Measurements from ENCODE around the gene ARL8B. TPM values are rescaled to one million over a fixed set of nuclear protein-coding genes. Genes with fewer than 3 reads are reported as not detected.

Gene ARL8B
- polyA plus RNA-seq, 1 of the 3 experiments (the other 2 are of a cell fraction) = 21.9 TPM

- Histone ChIP-seq H3K36me3 (replicated peaks in 1 of 2; ENCODE audit: control insufficient read depth in 1 of 2, insufficient read depth in 2 of 2, low read length in 1 of 2) (peaks cover 3 to 4% of the 10 kb centered on the region in 2 experiments), H3K4me3 (ENCODE audit: low read depth in 2 of 2, low read length in 1 of 2) (peak overlapping the region; percentile 96 to 100), H3K4me2 (peak overlapping the region; percentile 82), H3K9me2 (no peaks in the 10 kb centered on the region), H3K9ac (peak overlapping the region; percentile 97), H3K79me2 (ENCODE audit: insufficient read depth) (peaks cover 59% of the 10 kb centered on the region), H2AFZ (ENCODE audit: low read depth) (peak overlapping the region; percentile 73), H3K9me3 (no peaks in the 10 kb centered on the region), H3K27me3 (ENCODE audit: insufficient read depth) (no peaks in the 10 kb centered on the region), H3F3A (replicated peaks; ENCODE audit: insufficient read depth) (no peaks in the 10 kb centered on the region), H3K4me1 (ENCODE audit: control insufficient read depth in 1 of 2, insufficient read depth in 2 of 2, low read depth in 1 of 2, low read length in 1 of 2) (peaks cover 7 to 8% of the 10 kb centered on the region in 2 experiments; a peak in 3 of 4 replicates), H3K27ac (ENCODE audit: low read depth in 2 of 2, low read length in 1 of 2) (peak overlapping the region; percentile 79 to 84; a peak in 3 of 4 replicates), H4K20me1 (ENCODE audit: insufficient read depth) (peaks cover 56% of the 10 kb centered on the region)
- POLR2A ChIA-PET = no interaction called here
- TF ChIP-seq PBX3 (IDR thresholded peaks at IDR 0.05) (no peak), MXI1 (IDR thresholded peaks at IDR 0.05; ENCODE audit: low read depth, low read length) (no peak), MEF2A (IDR thresholded peaks at IDR 0.05; ENCODE audit: borderline replicate concordance, low read depth) (no peak), ELF1 (IDR thresholded peaks at IDR 0.05) (no peak), IRF3 (IDR thresholded peaks at IDR 0.05; ENCODE audit: low read depth, low read length) (no peak), RFX5 (IDR thresholded peaks at IDR 0.05; ENCODE audit: low read length) (no peak), FOSL2 (IDR thresholded peaks at IDR 0.05; ENCODE audit: borderline replicate concordance, low read depth) (no peak), FOXJ3 (CRISPR knock-in tag; IDR thresholded peaks at IDR 0.05) (no peak), EZH2phosphoT487 (IDR thresholded peaks at IDR 0.05; ENCODE audit: borderline replicate concordance, low read depth) (no peak), POLR2AphosphoS5 (IDR thresholded peaks at IDR 0.05; ENCODE audit: low read depth, low read length) (no peak), EP300 (IDR thresholded peaks at IDR 0.05; ENCODE audit: borderline replicate concordance in 1 of 2, low read depth in 1 of 2, low read length in 1 of 2) (no peak), GATA2 (CRISPR knock-in tag; IDR thresholded peaks at IDR 0.05) (no peak), USF1 (IDR thresholded peaks at IDR 0.05; ENCODE audit: borderline replicate concordance, low read depth) (no peak)
- TF ChIP-seq, protein P1, sequence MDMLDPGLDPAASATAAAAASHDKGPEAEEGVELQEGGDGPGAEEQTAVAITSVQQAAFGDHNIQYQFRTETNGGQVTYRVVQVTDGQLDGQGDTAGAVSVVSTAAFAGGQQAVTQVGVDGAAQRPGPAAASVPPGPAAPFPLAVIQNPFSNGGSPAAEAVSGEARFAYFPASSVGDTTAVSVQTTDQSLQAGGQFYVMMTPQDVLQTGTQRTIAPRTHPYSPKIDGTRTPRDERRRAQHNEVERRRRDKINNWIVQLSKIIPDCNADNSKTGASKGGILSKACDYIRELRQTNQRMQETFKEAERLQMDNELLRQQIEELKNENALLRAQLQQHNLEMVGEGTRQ (IDR thresholded peaks at IDR 0.05; ENCODE audit: borderline replicate concordance, low read depth, low read length) = no peak
- TF ChIP-seq, protein P2, sequence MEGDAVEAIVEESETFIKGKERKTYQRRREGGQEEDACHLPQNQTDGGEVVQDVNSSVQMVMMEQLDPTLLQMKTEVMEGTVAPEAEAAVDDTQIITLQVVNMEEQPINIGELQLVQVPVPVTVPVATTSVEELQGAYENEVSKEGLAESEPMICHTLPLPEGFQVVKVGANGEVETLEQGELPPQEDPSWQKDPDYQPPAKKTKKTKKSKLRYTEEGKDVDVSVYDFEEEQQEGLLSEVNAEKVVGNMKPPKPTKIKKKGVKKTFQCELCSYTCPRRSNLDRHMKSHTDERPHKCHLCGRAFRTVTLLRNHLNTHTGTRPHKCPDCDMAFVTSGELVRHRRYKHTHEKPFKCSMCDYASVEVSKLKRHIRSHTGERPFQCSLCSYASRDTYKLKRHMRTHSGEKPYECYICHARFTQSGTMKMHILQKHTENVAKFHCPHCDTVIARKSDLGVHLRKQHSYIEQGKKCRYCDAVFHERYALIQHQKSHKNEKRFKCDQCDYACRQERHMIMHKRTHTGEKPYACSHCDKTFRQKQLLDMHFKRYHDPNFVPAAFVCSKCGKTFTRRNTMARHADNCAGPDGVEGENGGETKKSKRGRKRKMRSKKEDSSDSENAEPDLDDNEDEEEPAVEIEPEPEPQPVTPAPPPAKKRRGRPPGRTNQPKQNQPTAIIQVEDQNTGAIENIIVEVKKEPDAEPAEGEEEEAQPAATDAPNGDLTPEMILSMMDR (IDR thresholded peaks at IDR 0.05) = no peak
- CTCF ChIA-PET = interaction anchor here (0.7 to 2.5 kb wide), 9 partner anchors 10 to 65 kb away, joined by 3 to 15 read pairs (median 4); no protein-coding TSS in a partner anchor
- WGBS (ENCODE audit: low lambda C conversion rate) = 7% methylated on average over 30 of the region's 31 CpGs
- peak; percentile 62 for DNase-seq
Observed at GRCh38 chr3:5122741-5123706, 932 bp downstream of the ARL8B start.
